GM23248 (cell line): ENCODE data around the gene GALNT1.

Experiments used
- EZH2 ChIP-seq: fragments of 200-600 bp; sonication (generic); IDR thresholded peaks from 2 replicates; pipeline ENCODE4 v1.6.1; 2018; ENCODE audit warnings: antibody characterized with exemption, mild to moderate bottlenecking; ENCODE audit not compliant: insufficient read depth, poor library complexity, severe bottlenecking
- EZH2phosphoT487 ChIP-seq: fragments of 200-600 bp; sonication (generic); IDR thresholded peaks from 2 replicates; pipeline ENCODE4 v1.6.1; 2018; ENCODE audit warnings: antibody characterized with exemption, moderate library complexity, mild to moderate bottlenecking, low read depth; ENCODE audit not compliant: insufficient read depth

GRCh38 chr18:35730691-35731370, 149.3 kb downstream of the GALNT1 start:
- no peak for TF ChIP-seq EZH2
- TF ChIP-seq EZH2phosphoT487, result no peak
